HG02970 (cell line): ENCODE measurements around the gene ERC2.

ENCODE experiments used
- ATAC-seq: cut with Tn5 transposase; IDR thresholded peaks from one replicate; pipeline ENCODE4 v1.9.1; 2021; ENCODE audit warnings: mild to moderate bottlenecking, moderate library complexity, moderate number of reproducible peaks; ENCODE audit not compliant: unreplicated experiment, low FRiP score

Gene ERC2

DNA sequence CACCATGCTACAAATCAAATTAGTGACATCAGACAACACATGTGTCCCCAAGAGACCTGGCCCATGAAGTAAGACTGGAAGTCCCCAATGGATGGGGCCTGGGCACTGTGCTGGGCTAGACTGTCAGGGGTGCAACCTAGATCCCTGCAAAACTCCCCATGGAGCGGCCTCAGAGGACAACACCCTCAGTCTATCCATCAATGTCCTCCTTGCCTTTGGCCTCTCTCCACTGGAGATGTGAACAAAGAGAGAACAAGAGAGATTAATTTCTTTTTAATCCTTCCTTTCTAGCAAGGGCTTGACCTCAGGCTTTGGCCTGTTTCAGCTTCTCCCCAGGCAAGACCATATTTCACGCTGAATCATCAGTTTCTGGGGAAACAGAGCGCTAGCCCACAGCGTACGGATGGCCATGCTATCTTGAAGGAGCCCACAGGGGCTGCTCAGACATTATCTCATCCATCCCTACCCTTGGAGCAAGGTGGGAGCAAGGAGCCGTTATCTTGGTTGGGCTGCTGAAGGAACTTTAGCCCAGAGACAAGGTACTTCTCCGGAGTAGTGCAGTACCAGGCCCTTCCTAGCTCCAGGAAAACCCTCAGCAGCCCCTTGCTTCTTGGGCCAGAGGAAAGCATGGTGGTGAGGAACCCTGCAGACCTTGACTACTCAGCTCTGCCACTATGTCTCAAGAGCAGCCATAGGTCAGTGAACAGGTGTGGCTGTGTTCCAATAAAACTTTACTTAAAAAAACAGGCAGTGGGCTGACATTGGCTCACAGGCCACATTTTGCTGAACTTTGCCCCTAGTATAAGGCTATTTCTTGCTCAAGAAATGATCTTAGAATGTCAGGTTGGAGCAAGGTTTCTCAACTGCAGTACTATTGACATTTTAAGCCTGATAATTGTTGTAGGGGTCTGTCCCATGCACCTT is 908.5 kb downstream of the ERC2 start:
- ATAC-seq: no peak

DNA sequence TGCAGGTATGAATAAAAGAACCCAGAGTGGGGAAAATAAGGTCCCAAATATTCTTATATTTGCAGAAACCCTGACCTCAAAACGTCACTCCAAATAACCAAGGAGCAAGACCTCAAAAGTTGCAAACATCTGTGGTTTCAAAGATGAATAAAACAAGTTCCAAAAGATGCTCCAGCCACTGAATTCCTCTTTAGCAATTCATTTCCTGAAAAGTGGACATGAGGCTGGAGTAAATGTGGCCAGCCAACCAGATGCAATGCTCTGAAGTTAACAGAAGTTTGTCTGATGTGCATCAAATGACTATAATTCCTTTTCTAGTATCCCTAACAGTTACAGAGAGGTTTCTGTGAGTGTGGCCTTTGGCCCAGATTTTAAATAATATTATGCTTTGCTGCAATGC is 910.0 kb downstream of the ERC2 start:
- ATAC-seq: no peak

DNA sequence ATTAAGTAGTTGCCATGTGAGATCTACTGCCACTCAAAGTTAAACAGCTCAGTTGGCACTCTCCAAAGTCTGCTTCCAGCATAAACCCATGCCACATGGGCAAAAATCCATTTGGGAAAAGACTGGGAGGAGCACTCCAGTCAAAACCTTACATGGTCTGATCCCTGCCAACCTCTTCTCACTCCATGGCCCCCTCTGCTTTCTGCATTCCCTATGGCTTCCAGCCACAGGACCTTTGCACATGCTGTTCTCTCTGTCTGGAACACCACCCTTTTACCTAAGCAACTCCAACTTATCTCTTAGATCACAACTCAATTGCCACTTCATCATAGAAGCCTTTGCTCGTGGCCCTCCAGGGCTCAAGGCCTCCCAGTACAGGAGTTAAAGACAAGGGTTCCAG is 910.7 kb downstream of the ERC2 start:
- no peak for ATAC-seq

DNA sequence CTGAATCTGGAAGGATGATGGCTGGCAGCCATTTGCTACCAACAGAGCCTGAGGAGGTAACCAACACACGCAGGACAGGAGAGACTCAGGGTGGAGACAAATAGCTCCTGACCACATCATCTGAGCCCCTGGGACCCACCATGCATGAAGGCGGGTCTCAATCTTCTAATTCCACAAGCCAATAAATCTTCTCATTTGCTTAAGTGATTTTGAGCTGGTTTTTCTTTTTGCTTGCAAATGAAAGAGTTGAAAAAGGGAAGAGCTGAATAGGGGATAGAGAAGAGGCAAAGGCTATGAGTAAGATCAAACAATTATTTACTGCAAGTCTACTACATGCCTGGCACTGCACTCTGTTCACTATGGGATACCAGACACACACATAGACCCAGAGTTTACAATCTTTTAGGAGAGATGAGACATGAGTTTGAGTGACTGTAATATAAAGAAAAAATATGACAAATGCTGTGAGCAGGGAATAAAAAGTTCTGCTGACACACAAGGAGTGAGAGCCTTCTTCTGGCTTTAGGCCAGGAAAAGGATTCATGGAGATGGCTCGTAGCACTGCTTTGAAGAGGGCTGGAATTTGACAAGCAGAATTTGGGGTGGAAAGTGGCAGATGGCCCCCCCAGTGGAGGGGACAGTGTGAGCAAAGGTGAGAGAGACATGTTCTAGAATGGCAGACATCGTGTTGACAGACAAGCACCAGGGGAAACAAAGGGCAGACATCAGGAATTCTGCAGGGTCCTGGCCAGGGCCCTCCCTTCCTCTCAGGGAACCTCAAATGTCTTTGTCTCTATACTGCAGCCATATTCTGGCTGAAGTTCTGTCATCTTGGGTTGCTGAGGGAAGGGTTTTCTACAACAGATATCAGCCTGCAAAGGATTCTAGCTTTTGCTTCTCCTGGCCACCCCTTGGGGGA is 911.4 kb downstream of the ERC2 start:
- no peak for ATAC-seq

DNA sequence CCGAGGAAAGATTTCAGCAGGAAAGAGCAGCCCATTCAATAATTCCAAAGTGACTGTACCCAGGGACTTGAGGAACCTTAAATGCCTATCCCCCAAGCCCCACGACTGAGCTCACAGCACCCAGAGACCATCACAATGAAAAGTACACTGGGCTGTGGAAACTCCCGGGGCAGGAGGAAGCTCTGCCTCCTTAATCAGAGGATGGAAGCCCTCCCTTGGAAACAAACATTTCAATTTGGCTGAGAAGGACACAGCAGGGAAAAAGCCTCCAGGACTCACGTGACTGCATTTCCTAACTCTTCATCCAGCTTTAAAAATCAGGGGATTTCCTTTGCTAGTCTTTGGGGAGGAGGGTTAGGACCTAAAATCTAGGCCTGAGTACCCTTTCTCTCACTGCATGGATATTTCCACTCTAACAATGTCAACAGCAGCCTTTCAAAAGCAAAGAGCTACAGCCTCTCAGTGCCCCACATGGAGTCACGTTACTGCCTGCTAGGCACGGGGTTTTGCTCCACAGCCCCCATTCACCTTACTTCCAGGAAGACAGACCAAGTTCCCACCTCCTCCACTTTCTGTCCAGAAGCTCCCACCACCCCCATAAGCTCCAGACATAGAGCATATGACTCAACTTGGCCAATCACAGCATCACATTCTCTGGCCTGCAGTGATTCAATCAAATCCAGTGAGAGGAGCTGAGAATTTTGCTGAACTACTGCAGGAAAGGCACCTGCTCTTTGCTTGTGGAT is 912.2 kb downstream of the ERC2 start:
- no peak for ATAC-seq

DNA sequence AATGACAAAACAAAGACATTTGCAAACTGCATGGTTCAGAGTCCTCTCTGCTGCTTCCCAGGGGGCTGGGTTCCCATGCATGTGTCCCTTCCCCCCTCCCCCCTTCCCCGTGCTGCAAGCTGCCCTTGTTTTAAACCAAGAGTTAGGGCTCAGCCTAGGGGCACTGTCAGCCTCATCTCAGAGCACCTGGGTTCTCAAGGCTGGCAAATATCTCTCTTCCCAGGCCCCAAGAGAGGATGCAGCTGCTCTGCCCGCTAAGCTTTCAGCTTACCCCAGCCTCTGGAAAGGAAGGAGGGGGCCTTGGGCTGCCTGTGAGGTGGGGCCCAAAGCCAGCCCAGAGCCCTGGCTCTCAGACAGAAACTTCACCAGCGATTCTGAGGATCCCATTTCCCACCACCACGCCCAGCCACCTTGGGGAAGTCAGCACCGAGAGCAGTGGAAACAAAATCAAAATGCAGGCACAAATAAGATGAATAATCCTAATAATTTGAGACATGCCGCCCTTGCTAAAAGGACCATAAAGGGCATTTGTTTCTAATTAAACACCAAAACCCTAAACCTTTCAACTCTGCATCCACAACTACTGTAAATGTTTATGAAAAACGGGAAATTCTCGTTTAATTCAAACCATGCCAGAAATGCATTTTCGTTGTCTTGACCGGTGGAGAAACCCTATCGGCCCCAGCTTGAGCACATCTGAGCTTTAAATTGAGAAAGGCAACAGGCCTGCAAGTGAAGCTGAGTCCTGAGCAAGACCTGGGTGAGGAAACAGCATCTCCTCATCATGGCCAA is 913.4 kb downstream of the ERC2 start:
- no peak for ATAC-seq

DNA sequence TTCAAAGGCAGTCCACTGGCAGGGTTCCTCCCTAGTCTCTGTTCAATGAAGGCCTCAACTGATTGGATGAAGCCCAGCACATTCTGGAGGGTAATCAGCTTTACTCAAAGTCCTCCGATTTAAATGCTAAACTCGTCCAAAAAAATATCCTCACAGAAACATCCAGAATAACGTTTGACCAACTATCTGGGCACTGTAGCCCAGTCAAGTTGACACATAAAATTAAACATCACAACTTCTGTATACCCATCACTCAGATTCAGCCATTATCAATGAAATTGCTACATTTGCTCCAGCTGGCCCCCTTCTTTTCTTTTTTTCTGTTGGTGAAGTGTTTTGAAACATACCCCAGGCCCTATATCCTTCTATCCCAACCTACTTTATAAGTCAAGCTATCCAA is 916.6 kb downstream of the ERC2 start:
- ATAC-seq: no peak

DNA sequence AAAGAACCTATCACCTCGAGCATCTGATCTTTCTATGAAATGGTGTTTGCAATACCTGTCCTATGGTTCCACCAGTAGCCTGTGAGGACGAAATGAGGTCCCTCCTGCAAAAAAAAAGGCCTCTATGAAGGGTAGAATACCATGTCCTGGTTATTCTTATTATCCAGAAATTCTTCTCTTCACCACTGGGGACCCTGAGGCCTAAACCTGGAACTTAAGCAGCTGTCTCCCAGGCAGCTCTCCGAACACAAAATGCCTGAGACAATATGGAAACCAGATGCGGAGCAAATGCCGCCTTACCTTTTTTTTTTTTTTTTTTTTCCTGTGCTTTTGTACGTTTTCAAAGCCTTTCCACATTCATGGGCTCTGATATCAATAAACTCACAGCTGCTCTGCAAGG is 919.1 kb downstream of the ERC2 start:
- ATAC-seq: no peak

DNA sequence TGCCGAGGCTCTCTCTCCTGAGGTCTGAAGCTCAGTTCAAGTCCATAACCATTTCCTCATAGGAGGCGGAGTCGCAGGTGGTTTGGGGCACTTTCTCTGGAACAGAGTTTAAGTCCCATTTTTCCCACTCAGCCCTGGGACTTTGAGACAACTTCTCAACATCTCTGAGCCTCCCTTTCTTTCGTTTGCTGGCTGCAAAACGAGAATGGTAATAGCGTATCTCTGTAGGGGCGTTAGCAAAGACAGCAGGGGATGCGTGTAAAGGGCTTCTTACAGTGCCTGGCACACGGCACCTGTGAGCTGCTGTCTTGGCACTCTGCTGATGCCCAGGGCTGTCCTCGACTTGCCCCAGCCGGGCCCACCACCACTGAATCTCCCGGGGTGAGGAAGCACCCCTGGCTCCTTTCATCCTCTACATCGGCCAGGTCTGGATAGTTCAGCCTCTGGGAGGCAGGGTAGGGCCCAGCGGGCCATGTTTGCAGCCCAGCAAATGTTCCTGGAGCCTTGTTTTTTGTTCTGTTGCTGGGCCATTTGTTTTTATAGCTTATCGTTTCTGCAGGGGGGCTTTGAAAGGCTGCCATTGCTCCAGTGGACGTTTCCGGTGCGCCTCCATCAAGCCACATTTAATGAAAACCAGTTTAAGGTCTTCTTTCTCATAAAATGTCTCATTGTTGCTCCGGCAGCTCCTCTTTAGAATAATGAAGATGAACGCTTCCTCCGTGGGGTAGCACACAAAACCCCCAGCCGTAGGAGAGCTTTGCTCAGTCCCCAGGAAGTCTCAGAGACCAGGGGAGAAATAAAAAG is 921.2 kb downstream of the ERC2 start:
- ATAC-seq: no peak

DNA sequence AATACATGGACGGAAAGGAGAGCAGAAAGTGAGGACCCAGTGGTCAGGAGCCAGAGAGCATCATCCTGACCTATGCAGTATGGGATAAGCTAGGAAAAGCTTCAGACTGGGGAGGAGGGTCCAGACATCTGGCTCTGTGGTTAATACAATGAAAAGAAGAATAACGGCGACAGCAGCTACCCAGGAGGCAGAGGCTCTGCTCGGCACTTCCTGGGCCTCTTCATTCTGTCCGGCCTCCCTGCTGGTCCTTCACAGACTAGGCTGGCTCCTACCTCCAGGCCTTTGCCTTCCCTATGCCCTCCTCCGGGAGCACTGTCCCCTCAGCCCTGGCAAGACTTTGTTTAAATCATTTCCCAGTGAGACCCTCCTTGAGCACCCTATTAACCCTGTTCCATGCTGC is 922.3 kb downstream of the ERC2 start:
- ATAC-seq: no peak

DNA sequence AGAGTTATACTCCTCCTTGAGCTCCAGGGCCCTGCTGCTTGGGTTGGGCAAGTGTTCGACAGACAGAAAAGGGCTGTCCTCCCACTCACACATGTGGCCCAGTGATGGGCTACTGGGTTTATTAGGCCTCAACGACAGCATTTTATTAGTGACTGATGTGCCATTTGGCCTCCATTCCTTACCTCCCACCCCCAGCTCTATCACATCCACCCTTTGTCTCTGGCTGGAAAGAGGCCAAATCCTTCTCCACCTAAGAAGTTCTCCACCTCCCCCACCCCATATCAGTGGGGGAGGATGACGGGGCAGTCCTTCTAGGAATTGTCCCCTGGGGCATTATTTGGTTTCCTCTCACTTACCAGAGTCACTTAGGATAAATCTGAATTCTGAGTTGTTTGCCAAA is 924.0 kb downstream of the ERC2 start:
- ATAC-seq: no peak

DNA sequence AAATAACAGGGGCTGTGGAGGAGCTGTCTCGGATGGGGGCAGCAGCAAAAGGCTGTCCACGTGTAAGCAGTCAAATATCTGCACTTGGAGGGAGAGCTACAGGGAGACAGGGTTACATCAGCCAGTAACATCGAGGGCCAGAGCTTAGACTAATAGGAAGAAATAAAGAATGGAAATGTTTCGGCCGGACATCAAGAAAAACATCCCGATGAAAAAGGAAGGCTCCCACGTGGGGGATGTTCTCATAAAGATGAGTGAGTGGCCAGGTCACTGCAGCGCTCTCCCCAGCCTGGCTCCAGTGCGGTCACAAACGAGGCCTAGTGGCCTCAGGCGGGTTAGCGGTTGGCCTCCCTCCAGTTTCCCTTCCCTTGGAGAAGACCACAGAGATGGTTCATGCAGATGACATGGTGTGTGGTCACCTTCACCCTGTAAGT is 925.1 kb downstream of the ERC2 start:
- no peak for ATAC-seq

DNA sequence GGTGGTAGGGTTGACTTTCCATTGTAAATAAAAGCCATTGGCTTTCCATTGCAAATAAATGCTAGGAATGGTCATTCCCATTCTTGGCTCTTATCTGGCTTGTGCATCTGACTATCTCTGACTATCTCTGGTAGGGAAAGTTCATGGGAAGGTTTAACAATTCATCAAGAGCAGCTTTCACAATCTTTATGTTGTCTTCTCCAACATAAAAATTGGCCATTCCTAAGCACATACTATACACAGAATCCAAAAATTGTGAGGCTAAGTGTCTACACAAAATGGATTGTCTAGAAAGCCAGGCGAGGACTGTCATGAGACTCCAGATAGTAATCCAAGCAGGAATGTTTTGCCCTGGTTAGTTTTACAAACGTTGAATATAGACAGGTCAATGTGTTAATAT is 926.8 kb downstream of the ERC2 start:
- ATAC-seq: no peak

DNA sequence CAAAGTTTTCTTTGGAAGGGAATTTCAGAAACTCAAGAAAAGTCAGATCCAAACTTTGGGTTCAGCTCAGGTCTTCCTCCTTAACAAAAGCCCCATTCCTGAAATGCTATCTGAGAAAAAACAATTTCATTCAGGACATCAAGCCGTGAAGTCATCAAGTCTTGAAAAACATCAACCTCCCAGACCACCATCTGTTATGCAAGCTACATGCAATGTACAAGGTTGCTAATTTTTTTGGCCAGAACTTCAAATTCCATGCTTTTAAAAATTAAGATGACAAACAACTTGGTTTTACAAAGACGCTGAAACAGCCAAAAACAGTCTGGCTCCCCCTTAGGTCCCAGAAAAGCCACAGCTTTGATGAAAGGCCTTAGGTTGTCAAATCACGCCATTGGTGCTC is 927.3 kb downstream of the ERC2 start:
- no peak for ATAC-seq

DNA sequence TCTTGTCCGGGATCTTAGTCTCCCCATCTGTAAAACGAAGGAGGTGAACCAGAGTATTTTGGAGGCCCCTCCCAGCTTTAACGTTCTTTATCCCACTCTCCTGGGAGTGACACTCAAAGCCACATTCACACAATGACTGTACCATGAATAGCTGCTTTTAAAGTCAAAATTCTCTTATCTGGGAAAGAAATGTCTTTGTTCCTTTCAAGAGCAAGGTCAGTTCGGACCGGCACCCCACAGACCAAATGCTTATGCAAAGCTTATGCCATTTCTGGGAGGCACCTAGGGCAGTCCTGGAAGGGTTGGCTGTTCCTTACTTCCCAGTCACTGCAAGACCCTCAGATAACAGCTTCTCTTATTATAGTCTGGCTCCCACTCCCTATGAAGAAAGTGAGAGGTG is 927.7 kb downstream of the ERC2 start:
- ATAC-seq: no peak

DNA sequence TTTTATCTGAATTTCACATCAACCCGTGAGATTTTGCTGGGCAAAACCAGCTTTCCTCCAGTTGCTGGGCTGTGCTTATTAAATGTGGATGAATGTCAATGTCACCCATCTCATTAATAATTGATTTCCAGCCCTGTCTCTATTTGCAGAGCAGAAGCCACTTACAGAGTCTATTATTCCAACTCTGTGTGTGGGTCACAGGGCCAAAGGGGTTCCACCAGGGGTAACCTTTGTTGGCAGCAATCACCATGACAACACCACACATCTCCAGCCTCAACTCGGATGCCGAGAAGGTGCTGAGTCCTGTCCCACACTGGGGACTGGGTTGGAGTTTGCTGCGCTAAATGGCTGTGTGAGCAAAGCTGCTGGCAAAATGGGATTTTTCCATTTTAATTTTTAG is 930.1 kb downstream of the ERC2 start:
- no peak for ATAC-seq

DNA sequence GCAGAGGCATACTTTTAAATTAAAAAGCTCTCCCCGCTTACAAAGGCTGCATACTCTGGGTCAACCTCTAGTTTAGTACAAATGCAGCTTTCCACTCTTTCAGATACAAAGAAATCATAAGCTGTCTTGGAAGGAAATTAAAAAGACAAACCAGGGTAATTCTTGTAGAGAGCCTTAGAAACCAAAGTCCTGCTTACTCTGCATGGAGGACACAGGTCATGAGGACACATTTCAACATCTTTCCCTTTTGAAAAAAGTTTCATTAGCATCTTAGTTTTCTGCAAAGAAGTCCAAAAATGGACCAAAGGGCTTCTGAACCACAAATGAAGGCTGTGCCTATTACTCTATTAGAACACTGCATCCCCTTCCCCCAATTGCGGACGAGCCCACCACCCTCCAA is 930.7 kb downstream of the ERC2 start:
- ATAC-seq: no peak

DNA sequence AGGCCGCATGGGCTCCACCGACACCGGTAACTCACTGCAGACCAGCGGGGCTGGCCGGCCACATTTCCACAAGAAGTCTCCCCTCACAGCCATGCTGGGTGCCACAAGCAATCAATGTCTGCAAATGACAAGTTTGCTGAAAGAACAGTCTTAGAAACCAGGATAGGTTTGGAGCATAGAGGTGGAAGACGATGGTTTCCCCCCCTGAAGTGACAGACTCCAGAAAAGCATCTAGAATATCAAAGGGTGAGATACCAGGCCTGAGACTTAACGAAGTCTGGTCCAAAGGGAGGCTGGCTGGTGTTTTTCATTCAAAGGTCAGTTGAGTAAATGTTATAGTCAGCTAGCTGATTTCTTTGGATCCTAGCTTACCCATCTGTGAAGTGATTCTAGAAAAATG is 931.1 kb downstream of the ERC2 start:
- no peak for ATAC-seq

DNA sequence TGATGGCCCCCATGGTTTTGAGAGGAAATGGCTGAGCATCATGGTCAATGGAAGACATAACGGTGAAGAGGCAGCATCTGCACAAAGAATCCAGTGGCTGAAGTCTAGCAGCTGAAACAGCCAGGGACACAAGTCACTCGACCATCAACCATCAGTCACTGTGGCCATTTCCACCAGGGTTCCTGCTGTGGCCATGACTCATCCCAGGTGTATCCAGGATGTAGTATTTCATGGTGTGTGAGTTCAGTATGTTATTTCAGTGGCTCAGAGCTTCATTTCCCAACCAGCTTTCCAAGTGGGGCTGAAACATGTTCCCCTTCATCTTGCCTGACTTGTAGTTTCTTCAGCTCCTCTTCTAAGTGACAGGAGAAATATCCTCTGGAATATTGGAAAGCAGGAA is 933.4 kb downstream of the ERC2 start:
- ATAC-seq: no peak
